GM18505 (cell line): ENCODE results near the gene DAPK1.
"Not testable (repeated sequence)": the region's sequence is repeated elsewhere in the genome, so short reads cannot be mapped to it uniquely, and the experiment has no call there.

Experiments used
- ATAC-seq: cut with Tn5 transposase; IDR thresholded peaks from one replicate; pipeline ENCODE4 v1.9.1; 2021; ENCODE audit not compliant: unreplicated experiment
- POLR2A ChIP-seq: IDR thresholded peaks from 4 replicates; pipeline ENCODE4 v1.6.1; 2011; ENCODE audit warnings: borderline replicate concordance; ENCODE audit not compliant: insufficient read depth, insufficient read length; ENCODE audit errors: extremely low read depth

DAPK1 gene

DNA sequence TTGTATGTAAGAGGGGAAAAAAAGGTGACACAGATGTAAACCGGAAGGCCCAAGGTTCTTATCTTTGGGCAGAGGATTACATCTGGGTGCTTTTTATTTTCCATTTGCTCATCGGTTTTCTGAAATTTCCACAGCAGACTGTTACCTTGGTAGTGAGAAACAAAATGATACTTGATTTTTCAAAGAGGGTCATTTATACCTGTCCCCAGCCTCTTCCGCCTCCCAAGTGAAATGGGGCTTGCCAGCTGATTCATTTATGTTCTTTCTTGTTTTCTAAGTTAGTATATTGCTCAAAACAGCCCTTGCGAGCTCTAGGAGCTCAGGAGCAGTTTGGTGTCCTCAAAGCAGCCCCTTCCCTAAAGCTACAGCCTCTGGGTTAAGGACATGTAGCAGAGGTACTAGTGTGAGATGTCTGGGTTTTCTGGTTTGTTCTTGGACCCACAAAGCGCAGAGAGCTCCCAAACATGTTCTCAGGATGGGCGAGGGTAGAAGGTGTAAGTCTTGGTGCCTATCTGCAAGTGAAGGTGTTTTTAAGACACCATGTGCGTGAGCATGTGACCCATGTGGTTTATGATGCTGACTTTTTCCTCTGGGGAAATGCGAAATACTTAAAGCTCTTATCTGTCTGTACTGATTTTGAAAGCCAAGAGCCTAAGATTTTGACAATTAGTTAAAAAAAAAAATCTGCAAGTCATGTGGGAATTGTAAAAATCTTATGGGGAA lies 38.3 kb downstream of the DAPK1 start:
- TF ChIP-seq POLR2A, result peak; percentile 43
- peak; percentile 67 for ATAC-seq

DNA sequence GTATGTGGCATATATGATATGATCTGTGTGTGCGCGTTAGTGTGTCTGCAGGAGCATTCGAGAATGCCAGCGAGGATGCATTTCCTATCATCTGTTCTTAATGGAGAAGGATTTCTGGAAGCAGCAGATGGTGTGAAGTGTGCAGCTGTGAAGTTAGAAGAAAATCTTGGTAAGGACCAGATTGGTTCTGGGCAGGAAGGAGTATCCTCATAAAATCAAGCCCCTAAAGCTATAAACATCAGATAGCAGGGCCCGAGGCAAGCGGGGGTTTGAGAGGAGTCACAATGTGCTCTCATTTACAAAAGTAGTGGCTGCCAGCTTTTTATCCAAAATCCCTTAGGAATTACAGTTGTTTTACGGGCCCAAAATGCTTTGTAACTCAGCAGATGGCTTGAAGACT lies 40.0 kb downstream of the DAPK1 start:
- no peak for ATAC-seq

DNA sequence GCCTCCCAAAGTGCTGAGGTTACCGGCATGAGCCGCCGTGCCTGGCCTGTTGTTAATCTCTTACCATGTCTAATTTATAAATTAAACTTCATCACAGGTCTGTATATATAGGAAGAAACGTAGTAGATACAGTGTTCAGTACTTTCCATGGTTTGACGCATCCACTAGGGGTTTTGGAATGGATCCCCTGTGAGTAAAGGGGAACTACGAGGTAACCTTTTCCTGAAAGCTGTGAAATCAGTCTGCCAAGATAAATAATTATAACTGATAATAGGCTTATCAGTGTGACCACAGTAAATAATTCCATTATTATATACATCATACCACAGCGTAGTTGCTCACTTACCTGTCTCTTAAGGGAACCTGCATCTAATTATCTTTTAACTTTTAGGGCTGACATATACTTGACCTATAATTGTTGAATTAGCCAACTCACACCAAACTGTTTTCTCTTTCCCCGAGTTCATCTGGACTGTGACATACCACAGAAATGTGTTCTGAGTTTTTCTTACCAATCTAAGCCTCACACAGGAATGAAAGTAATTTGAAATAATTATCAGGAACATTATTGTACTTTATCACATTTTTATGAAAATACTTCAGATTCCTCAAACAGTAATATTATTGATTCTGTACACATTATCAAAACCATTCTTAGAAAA lies 42.9 kb downstream of the DAPK1 start:
- no peak for ATAC-seq
- no peak for TF ChIP-seq POLR2A

More for the DNA sequence above, 40.0 kb downstream of the DAPK1 start:
- no peak for TF ChIP-seq POLR2A

DNA sequence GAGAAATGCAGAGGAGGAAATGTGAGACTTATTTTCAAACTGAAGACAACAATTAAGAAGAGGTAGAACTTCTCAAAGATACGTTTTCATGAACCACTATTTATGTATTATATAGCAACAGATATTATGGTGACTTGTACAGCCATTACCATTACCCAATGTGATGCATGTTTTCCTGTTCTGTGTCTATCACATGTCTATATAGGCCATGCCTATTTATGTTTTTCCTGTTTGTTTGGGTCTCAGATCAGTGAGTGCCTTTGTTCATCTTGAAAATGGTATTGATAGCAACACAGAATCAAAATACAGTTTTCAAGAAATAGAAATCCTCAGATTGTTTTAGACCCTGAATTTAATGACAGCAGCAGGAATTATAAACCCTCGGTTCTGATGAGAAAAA lies 44.0 kb downstream of the DAPK1 start:
- TF ChIP-seq POLR2A, result no peak
- no peak for ATAC-seq

DNA sequence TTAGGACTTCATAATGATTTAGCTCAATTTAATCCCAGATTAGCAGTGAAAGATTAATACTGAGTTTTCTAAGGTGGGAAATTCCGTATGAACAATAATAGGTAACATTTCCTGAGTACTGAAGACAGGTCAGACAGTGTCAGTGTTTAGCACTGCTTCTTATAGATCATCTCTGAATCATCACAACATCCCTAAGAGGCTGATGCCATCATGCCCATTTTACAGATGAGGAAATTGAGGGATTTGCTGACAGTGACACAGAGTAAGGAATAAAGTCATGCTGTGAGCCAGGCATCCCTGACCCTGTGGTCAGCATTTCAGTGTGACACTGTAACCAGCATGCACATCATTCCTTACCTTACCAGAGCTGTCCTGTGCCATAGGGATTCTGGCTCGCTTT lies 44.5 kb downstream of the DAPK1 start:
- no peak for ATAC-seq

DNA sequence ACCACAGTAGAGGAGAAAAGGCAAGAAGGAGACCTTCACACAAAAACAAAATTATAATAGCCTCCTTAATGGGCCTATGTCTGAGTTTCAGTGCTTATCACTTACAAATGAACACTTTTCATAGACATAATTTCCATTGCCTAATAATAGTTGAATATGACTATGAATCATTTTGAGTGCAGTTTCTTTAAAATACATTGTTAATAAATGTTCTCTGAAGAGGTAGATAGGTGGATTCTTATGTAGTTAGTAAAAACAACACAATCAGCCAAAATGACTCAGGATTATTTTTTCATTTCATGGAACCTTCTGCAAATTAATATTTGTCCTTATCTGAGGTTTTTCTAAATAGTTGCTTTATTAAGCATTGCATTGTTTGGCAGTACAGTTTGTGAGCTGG lies 45.6 kb downstream of the DAPK1 start:
- ATAC-seq, result no peak
- TF ChIP-seq POLR2A, result no peak

More for the DNA sequence above, 44.5 kb downstream of the DAPK1 start:
- no peak for TF ChIP-seq POLR2A

DNA sequence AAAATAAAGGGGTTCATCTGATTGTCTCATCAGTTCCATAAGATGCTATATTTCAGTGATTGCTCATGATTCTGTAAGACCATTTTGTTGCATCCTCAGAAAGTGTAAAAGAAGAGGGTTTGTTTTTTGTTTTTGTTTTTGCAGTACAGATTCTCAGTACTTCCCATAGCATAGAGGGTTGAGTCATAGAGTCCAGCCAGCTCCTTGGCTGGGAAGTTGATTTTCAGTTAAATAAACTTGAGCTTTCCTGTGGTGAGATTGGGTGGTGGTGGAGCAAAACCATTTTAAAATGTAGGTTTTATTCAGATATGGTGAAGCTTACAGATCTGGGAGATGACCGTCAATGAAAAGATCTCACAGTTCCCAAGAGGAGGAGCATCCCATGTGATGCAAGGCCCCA lies 48.2 kb downstream of the DAPK1 start:
- no peak for TF ChIP-seq POLR2A
- ATAC-seq, result no peak

DNA sequence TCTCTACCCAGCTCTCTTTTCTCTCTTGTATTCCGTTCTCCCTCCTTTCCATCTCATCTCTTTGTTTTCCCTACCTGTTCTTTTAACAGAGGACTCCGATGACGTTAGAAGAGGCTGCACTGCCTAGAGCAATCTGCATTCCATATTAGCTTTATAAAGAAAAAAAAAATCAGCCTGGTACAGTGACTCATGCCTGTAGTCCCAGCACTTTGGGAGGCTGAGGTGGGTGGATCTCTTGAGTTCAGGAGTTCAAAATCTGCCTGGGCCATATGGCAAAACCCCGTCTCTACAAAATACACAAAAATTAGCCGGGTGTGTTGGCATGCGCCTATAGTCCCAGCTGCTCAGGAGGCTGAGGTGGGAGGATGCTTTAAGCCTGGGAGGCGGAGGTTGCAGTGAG lies 49.0 kb downstream of the DAPK1 start:
- no peak for TF ChIP-seq POLR2A
- ATAC-seq, result no peak

DNA sequence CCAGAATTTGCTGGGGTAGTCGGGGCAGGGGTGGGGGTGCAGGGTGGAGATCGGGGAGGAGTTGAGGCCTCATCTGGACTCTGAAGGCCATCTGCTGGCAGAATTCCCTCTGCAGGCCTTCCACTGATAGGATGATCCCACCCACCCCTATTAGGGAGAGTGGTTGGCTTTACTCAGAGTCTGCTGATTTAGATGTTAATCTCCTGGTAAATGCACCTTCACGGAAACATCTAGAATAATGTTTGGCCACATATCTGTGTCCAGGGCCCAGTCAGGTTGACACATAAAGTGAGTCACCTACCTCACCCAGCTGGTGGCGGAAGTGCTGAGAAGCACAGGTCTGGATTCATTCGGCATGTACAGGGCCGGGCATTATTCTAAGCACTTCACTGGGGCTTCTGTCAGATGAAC lies 50.0 kb downstream of the DAPK1 start:
- no peak for TF ChIP-seq POLR2A
- ATAC-seq, result no peak

DNA sequence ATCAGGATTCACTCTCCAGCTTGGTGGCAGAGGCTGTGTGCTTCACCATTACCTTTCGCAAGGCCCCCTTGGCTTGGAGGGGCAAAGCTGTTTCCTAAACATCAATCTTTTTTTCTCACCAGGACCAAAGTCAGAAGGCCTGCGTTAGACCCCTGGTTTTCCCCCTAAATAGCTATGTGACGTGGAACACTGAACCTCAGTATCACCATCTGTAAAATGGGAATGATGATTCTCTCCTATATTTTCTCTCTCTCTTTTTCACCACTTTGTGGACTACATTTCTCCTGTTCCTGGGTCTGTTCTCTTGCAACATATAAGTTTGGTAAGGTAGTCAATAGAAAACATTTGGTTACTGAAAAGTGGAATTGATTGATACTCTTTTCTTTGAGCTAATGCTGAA lies 50.5 kb downstream of the DAPK1 start:
- no peak for TF ChIP-seq POLR2A
- no peak for ATAC-seq

DNA sequence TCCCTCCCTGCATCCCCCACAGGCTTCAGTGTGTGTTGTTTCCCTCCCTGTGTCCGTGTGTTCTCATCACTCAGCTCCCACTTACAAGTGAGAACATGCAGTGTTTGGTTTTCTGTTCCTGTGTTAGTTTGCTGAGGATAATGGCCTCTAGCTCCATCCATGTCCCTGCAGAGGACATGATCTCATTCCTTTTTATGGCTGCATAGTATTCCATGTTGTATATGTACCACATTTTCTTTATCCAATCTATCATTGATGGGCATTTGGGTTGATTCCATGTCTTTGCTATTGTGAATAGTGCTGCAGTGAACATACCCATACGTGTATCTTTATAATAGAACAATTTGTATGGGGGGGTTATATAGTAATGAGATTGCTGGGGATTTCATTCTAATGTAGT lies 51.4 kb downstream of the DAPK1 start:
- not testable (repeated sequence) for ATAC-seq

DNA sequence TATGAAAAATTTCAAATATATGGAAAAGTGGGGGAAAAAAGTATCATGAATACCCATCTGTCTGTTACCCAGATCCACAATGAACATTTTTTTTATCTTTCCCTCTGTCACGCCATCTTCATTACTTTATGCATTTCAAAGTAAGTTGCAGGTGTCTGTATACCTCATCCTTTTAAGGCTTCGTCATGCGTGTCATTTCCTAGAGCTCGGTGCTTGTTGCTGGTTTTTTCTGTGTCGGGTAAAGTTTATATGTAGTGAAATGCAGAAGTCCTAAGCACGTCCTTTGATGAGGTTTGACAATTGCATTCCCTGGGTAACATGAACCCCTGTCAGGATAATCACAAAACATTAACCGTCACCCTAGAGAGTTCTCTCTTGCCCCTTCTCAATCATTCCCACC lies 52.1 kb downstream of the DAPK1 start:
- no peak for TF ChIP-seq POLR2A
- no peak for ATAC-seq

DNA sequence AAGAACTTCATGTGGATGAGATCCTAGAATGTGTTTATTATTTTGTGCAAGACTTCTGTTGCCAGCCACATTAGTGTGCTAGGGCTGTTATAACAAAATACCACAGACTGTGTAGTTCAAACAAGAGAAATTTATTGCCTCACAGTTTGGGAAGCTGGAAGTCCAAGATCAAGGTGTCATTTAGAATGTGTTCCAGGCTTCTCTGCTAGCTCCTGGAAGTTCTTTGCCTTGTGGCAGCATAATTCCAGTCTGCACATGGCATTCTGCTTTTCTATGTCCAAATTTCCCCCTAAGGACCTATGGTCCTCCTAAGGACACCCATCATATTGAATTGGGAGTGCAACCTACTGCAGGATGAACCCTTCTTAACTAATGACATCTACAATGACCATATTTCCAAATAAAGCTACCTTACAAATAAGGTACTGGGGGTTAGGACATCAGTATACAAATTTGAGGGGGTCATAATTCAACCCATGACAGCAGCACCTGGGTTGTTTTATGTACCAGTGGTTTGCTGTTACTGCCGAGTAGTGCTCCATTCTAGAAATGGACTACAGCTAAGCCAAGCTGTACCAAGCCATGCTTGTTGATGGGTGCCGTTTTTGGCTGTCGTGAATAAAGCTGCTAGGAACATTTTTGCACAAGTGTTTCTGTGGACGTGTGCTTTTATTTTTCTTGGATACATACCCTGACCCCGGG lies 52.7 kb downstream of the DAPK1 start:
- ATAC-seq, result no peak
- TF ChIP-seq POLR2A, result no peak

DNA sequence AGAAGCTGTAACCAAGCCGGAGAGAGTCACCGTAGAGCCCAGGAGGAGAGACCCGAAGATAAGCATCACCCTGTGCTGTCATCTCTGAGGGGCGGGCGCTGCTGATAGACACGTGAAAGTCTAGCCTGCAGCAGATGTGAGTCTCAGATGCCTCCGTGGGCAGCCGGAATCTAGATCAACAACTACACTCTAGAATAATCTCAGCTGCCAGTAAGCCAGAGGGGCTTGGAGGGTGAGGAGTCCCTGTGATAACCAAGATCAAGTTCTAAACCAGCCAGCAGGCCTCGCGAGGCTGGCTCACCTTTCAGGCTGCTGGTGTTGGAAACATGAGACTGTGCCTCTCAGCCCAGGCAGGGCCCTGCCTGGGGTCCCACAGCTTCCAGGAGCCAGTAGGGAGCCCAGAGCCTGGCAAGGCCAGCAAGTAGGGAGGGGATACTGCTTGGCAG lies 54.1 kb downstream of the DAPK1 start:
- no peak for TF ChIP-seq POLR2A
- ATAC-seq, result no peak
